HL-60 (cell line): Measurements from ENCODE around the gene HYDIN.
"Not testable (repeated sequence)": the region's sequence is repeated elsewhere in the genome, so short reads cannot be mapped to it uniquely, and the experiment has no call there.

Source experiments
- DNase-seq, 2 experiments: peaks; one replicate each; pipeline ENCODE4 v3.0.0-alpha.2; 2010 to 2020; ENCODE audit warnings: low read depth in 1 of 2, low spot score in 1 of 2
- H3K27ac ChIP-seq: fragments of 250-450 bp; sonication (Bioruptor Pico); replicated peaks from 2 replicates; pipeline ENCODE4 v1.5.1; 2020; ENCODE audit warnings: mild to moderate bottlenecking, moderate library complexity
- H3K27me3 ChIP-seq: fragments of 250-450 bp; sonication (Bioruptor Pico); 2 replicates; pipeline ENCODE4 v1.5.1; 2021; ENCODE audit warnings: mild to moderate bottlenecking, moderate library complexity; ENCODE audit not compliant: insufficient read depth, poor library complexity, severe bottlenecking
- H3K4me3 ChIP-seq: replicated peaks from 2 replicates; pipeline ENCODE4 v1.5.1; 2011; ENCODE audit warnings: mild to moderate bottlenecking, control low read depth, low read length; ENCODE audit not compliant: insufficient read depth

HYDIN gene

DNA sequence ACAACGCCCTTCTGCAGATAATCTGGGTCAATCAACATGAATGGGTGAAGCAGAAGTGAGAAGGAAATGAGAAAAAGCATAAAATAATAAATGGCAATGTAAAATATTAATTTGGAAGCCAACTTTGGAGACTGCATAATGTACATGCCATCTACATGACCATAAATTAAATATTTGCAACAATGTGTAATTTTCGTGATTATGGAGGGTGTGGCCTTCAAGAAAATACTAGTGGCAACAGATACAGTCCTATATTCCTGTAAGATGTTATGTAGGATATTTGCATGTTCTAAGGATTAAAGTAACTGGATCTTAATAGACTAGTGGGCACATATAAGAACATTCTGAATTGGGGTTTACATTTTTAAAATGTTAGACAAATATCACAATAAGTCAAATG is 78.9 kb downstream of the HYDIN start:
- H3K27me3 ChIP-seq, DNase-seq, H3K27ac ChIP-seq, H3K4me3 ChIP-seq: not testable (repeated sequence)

DNA sequence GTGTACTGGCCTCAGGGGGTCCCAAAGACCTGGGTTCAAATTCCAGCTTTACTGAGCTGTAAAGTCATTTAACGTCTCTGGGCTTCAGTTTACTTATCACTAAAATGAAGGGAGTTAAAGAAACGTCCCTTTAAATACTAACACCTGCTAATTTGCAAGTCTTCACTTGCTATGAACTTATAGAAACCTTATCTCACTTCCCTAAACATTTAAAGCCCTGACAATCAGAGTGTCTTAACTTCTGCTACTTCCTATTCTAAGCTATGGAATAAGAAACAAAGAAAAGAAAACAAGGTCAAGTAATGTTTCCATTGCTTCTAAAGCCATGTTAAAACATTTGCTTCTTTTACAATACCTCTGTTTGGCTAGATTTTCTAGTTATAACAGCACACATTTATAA is 87.3 kb downstream of the HYDIN start:
- H3K27ac ChIP-seq, DNase-seq, H3K4me3 ChIP-seq, H3K27me3 ChIP-seq: not testable (repeated sequence)

DNA sequence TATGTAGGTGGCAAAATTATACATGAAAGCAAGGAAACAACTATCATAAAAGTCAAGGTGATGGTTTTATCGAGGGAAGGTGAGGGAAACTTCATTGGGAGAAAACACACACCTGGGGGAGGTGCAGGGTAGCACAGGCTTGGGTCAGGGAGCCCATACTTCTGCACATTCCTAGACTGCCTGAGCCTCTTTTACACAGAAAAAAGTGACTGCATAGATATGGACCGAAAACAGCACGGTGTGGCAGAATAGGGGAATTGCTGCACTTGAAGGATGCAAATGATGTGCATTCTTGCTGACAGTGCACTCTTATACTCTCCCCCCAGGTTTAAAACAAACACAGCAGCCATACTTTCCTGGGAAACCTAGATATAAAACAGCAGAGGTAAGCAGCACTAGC is 120.0 kb downstream of the HYDIN start:
- H3K4me3 ChIP-seq, H3K27ac ChIP-seq, H3K27me3 ChIP-seq, DNase-seq: not testable (repeated sequence)

DNA sequence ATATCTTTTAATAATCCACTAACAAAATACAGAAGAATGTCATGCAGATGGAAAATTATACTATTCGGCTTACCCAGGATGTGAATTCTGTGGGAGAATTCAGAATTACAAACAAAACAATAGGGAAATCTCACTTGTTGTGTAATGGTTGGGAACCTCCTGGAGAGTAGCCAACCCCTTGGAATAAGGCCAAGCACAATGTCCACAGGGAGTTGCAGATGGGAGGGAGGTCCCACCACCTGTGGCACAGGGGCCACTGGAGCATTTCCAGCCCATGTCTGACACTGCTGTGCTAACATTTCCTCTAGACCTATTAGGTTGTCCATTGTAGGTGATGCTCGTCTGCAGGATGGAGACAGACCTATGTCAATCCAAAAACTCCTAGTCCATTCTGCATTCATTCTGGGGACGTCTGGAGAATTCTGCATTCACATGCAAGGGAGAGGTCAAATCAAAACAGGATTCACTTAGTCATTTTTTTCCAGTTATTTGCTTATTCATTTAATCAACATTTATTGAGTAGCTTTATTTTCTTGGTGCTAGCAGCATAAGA is 120.8 kb downstream of the HYDIN start:
- not testable (repeated sequence) for H3K27ac ChIP-seq, DNase-seq, H3K27me3 ChIP-seq, H3K4me3 ChIP-seq

DNA sequence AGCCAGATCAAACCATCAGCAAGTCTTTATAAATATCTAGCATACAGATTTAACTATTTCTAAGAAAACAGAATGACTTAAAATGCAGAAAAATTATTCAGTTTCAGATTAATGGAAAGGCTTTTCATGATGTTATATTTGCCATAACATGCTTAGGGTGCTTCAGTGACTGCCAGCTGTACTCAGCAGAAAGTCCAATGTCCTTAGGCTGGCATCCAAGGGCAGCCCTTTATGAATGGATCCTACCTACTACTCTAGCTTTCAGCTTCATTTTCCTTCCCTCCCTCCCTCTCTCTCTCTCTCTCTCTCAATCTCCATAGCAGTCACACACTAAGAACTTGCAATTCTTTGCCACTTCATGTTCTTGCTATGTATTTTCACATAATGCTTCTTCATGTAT is 124.6 kb downstream of the HYDIN start:
- H3K27me3 ChIP-seq, DNase-seq, H3K4me3 ChIP-seq, H3K27ac ChIP-seq: not testable (repeated sequence)

DNA sequence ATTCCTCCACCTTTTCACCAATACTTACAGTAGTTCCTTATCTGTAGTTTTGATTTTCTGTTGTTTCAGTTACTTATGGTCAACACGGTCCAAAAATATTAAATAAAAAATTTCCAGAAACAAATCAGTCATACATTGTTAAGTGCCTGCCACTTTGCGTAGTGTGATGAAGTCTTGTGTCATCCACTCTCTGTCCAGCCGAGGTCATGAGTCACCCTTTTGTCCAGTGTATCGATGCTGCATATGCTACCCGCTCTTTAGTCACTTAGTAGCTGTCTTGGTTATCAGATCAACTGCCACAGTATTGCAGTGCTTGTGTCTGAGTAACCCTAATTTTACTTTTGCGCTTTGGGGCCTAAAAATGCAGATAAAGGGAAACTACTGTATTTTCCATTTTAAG is 146.9 kb downstream of the HYDIN start:
- not testable (repeated sequence) for H3K27me3 ChIP-seq, DNase-seq, H3K4me3 ChIP-seq, H3K27ac ChIP-seq

DNA sequence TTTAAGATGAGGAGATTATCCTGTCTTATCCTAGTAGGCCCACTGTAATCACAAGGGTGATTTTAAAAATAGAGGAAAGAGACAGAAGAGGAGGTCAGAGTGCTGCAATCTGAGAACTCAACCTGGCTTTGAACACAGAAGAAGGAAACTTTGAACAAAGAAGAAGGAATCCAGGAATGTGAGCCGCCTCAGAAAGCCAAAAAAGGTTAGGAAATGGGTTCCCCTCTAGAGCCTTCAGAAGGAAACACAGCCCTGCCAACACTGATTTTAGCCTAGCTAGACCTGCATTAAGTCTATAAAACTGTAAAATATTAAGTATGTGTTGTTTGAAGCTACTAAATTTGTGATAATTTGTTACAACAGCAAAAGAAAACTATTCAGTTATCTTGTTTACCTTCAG is 149.7 kb downstream of the HYDIN start:
- not testable (repeated sequence) for H3K27me3 ChIP-seq, H3K27ac ChIP-seq, H3K4me3 ChIP-seq, DNase-seq

DNA sequence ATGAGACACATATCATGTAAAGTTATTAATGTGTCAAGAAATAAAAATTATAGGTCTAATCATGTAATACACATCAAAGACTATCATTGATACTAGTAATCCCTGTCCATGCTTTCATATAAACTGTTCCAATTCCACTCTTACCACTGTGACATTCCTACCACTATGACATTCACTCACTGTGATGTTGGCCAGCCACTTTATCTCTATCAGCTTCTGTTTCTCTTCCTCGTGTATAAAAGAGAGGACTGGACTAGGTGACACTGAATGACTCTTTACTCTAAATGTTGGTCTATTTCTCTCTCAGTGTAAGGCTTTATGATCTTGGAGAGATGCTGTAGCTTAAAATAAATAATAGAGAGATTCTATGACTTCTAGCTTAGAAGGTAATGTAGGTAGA is 150.3 kb downstream of the HYDIN start:
- DNase-seq, H3K27me3 ChIP-seq, H3K4me3 ChIP-seq, H3K27ac ChIP-seq: not testable (repeated sequence)

DNA sequence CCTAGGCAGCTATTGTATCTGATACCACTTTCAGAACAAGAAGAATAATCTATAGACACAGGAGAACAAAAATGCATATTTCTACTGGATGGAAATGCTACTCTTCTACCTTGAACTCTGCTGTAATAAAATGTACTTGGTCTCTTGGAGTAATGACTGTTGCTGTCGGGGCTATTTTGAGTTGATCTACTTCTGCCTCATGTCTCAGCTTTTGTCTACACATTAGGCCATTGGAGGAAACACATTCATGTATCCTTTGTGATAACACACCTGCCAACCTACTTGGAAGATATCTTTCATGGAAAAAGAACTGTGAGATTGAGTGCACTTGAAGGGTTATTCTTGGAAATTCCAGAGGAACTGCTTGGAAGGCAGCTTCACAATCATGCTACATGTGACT is 159.9 kb downstream of the HYDIN start:
- not testable (repeated sequence) for H3K27ac ChIP-seq, H3K27me3 ChIP-seq, H3K4me3 ChIP-seq, DNase-seq

DNA sequence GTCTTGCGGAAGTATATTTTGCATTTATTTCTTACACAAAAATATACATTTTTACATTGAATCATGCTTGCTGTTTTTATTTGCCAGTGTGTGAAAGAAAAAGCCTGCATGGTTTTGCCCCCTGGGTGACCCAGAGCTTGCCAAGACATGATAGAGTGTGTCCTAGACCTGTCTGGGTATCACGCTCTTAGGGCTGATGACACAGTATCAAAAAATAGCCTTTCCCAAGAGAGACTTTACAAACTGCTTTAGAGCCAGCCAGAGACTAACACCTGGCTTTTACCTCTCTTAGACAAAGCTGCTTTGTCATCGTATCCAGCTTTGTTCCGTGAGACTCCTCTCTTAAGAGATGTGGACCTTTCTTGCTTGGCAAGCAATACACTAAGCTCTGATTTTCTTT is 160.7 kb downstream of the HYDIN start:
- not testable (repeated sequence) for H3K4me3 ChIP-seq, H3K27ac ChIP-seq, DNase-seq, H3K27me3 ChIP-seq

DNA sequence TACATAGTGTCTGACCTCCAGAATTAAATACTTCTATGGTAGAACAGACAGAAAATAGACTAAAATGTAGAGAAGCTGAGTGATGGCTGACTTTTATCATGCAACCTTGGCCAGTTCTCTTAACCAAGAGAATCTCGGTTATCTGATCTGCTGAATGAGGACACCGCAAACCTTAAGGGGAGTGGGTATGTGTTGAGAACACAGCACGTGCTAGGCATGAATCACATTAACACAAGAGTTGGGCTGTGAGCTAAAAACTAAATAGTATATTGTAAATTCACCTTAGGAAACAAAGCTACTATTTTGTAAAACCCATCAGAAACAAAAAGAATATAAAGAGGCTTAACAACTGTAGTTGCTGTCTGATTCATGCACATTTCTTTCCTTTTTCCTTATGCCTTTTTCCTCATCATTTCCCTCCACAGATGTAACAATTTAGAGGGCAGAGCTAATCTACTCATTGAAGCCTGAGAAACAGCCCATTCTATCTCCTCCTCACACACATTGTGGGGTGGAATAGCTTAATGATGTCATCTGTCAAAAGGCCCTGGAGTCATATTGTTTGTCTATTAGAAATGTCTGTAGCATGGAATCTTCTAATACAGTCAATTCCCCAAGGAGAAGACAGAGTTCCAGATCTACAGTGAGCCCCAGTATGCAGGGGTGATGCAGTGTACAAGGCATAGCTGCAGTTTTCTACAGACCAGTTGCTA is 176.5 kb downstream of the HYDIN start:
- not testable (repeated sequence) for H3K4me3 ChIP-seq, DNase-seq, H3K27me3 ChIP-seq

DNA sequence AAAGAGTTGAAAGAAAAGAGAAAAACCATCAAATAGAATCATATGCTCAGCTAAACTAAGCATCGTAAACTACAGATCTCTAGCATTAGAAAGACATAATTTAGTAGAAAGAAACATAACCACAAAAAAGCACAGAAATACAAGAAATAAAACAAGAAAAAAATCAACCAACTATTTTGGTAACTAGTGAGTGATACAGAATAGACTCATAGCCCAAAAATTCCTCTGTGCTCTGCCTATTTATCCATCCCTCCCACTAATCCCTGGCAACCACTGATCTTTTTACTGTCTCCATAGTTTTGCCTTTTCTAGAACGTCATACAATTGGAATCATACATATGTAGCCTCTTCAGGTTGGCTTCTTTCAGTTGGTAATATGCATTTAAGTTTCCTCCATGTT is 180.2 kb downstream of the HYDIN start:
- DNase-seq, H3K27ac ChIP-seq, H3K27me3 ChIP-seq, H3K4me3 ChIP-seq: not testable (repeated sequence)

More for the DNA sequence above, 176.5 kb downstream of the HYDIN start:
- not testable (repeated sequence) for H3K27ac ChIP-seq

DNA sequence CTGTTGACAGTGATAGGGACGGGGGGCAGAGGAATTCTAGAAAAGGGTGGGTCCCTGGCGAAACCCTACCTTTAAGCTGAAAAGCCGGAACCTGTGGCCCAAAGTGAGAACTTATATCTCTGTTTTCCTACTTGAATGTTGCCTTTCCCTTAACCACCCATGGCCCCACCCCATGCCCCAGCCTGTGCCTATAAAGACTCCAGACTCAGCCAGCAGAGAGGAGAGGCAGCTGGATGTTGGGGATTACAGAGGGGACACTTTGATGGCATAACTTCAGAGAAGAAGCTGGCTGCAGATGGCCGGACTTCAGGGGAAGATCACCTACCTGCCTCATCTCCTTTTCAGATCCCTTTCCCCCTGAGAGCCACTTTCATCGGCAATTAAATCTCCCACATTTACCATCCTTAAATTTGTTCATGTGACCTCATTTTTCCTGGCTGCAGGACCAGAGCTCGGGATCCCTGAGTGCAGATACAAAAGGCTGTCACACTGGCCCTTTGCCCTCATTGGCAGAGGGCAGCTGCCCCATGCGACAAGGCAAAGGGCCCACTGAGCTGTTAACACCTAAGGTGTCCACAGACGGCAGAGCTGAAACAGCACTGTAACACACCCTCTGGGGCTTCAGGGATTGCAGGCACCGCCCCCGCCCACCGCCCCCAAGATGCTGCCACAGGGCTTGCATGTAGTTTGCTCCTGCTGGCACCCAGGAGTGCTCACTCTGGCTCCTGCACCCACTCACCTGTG is 191.0 kb downstream of the HYDIN start:
- not testable (repeated sequence) for H3K4me3 ChIP-seq

DNA sequence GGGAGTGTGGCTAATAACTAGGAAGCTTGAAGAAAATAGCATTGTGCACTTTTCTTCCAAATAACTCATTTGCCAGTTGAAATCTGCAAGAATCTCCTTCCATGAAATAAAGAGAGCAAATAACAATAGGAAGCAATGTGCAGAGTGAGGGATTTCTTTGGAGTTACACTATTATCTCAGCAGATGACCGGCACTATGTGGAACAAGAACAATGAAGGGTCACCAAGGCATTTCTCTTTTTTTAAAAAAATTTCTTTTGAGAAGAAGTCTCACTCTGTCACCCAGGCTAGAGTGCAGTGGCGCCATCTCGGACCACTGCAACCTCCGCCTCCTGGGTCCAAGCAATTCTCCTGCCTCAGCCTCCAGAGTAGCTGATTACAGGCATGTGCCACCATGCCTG is 192.1 kb downstream of the HYDIN start:
- H3K27ac ChIP-seq, DNase-seq, H3K4me3 ChIP-seq, H3K27me3 ChIP-seq: not testable (repeated sequence)

More for the DNA sequence above, 191.0 kb downstream of the HYDIN start:
- not testable (repeated sequence) for H3K27me3 ChIP-seq, H3K27ac ChIP-seq, DNase-seq

DNA sequence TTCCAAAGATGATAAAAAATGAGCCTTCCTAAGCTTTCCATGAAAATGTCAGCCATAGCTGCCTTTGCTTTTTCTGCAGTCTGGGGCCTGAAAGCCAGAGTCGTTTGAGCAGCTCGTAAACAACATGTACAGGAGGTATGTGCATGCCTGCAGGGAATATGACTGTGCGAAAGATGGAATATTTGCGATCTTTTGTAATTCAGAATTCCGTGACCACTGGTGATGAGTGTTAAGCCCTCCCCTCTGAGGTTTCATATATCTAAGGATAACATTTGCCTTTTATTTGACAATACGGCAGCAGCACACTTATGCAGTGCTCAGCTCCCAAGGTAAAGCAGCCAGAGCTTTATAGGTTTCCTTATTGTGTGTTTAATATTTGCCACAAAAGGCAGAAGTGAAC is 192.5 kb downstream of the HYDIN start:
- not testable (repeated sequence) for H3K27ac ChIP-seq, DNase-seq, H3K27me3 ChIP-seq, H3K4me3 ChIP-seq
